ENCODE measurements around the gene NEK7. TPM values are rescaled to one million over a fixed set of nuclear protein-coding genes. Genes with fewer than 3 reads are reported as not detected.
"Not testable (repeated sequence)": the region's sequence is repeated elsewhere in the genome, so short reads cannot be mapped to it uniquely, and the experiment has no call there.

The NEK7 gene
- total and polyA plus RNA-seq, 2 of the 8 experiments (the other 6 are each of a cell fraction or from before 2014, with no cell fraction given): 5.1 to 10.0 TPM

DNA sequence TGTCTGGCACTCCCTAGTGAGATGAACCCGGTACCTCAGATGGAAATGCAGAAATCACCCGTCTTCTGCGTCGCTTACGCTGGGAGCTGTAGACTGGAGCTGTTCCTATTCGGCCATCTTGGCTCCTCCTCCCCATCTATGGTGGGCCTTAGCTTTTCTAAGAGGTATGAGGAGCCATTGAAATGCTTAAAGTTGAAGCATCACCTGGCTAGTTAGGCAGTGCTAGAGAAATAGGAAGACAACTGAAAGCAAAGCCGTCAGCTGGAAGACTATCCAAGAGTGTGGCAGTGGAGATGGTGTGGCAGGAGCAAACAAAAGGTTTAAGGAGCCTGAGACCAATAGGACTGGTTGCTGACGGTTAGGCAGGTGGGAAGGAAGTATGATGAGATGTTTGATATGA lies 158.5 kb downstream of the NEK7 start:
- H2AFZ ChIP-seq (ENCODE audit: low read length); H3K27ac ChIP-seq (ENCODE audit: low read depth, low read length); H3K18ac ChIP-seq (ENCODE audit: extremely low read depth, low read length); H4K5ac ChIP-seq (ENCODE audit: insufficient read length, low read depth, low read length); H2BK120ac ChIP-seq (replicated peaks; ENCODE audit: low read depth, low read length); H3K36me3 ChIP-seq (ENCODE audit: control insufficient read depth in 2 of 4, insufficient read depth in 4 of 4, low read length in 3 of 4); H2BK15ac ChIP-seq (ENCODE audit: low read length); H2BK20ac ChIP-seq (ENCODE audit: low read length); H3K4me1 ChIP-seq (replicated peaks in 1 of 4; ENCODE audit: control insufficient read depth in 3 of 4, insufficient read depth in 4 of 4, low read length in 3 of 4); H3K79me1 ChIP-seq (ENCODE audit: low read depth, low read length); H4K20me1 ChIP-seq (replicated peaks in 1 of 2; ENCODE audit: control insufficient read depth in 1 of 2, insufficient read depth in 2 of 2, low read length in 2 of 2); H3K9me3 ChIP-seq (ENCODE audit: insufficient read depth in 2 of 2, low read depth in 1 of 2, low read length in 1 of 2); H3K23ac ChIP-seq (ENCODE audit: insufficient read length); DNase-seq (ENCODE audit: low read depth in 1 of 2, low spot score in 2 of 2); H4K91ac ChIP-seq (replicated peaks; ENCODE audit: insufficient read length, low read length); FAIRE-seq; H3K27me3 ChIP-seq (replicated peaks in 1 of 4; ENCODE audit: control insufficient read depth in 3 of 4, extremely low read depth in 1 of 4, insufficient read depth in 3 of 4, low read length in 3 of 4); H3K14ac ChIP-seq (ENCODE audit: insufficient read length); H3K56ac ChIP-seq (replicated peaks; ENCODE audit: insufficient read length, low read depth, low read length); H2BK5ac ChIP-seq (ENCODE audit: low read depth, low read length); H4K8ac ChIP-seq (ENCODE audit: extremely low read depth, insufficient read depth, low read length); H3K23me2 ChIP-seq (ENCODE audit: low read depth, low read length); H3K9ac ChIP-seq (replicated peaks in 1 of 4; ENCODE audit: extremely low read depth in 1 of 4, low read depth in 3 of 4, low read length in 3 of 4); H3K79me2 ChIP-seq (ENCODE audit: control insufficient read depth in 1 of 2, insufficient read depth in 2 of 2, low read length in 2 of 2): not testable (repeated sequence)
- peak overlapping the region; percentile 80; the same call in 1 of the 2 replicates for H2BK12ac ChIP-seq (ENCODE audit: low read depth, low read length)
- peak overlapping the region; percentile 4 for H3K4ac ChIP-seq (replicated peaks; ENCODE audit: insufficient read length, low read depth, low read length)
- ChIA-PET POLR2A (ENCODE audit: partially characterized antibody) (interaction anchor here (1.0 to 1.5 kb wide), 3 partner anchors 12 to 157 kb away, joined by 3 to 4 read pairs (median 3); no protein-coding TSS in a partner anchor), CTCF (ENCODE audit: partially characterized antibody) (interaction anchor here (1.5 kb wide), 1 partner anchor 159 kb away, joined by 4 read pairs; no protein-coding TSS in a partner anchor)
- H3K4me3 ChIP-seq (ENCODE audit: extremely low read depth in 1 of 4, insufficient read depth in 2 of 4, low read depth in 3 of 4, low read length in 4 of 4): peak overlapping the region in 1 of 4 experiments; percentile 51; a peak in 1 of 8 replicates
- peak overlapping the region; percentile 37 to 67 for H3K4me2 ChIP-seq (ENCODE audit: insufficient read depth in 1 of 2, low read depth in 2 of 2, low read length in 2 of 2)
- TF ChIP-seq YY1 (IDR thresholded peaks at IDR 0.05; ENCODE audit: low read depth, low read length) (0 out of 2 replicates have a peak, but pooled peaks have one; percentile 22), ASH2L (IDR thresholded peaks at IDR 0.05; ENCODE audit: low read length) (peak; percentile 0)
- WGBS, 2 experiments (ENCODE audit: extremely low coverage in 1 of 2, insufficient coverage in 1 of 2, insufficient read length in 1 of 2, insufficient replicate concordance in 2 of 2, low coverage in 1 of 2, low lambda C conversion rate in 2 of 2, missing lambda C conversion rate in 1 of 2): 91% methylated on average over 7 of the region's 8 CpGs; no CpG with 5 or more reads in 1 of the 2 experiments
- H2AK5ac ChIP-seq (ENCODE audit: low read depth, low read length): peak overlapping the region; percentile 53; the same call in 1 of the 2 replicates

Data from H1 (cell line).